CD4-positive, alpha-beta T cell treated with Interleukin-6 for 4 hours (primary cell): ENCODE results near the gene RASA1.

Experiments used
- DNase-seq: peaks from one replicate; pipeline ENCODE4 v3.0.0-alpha.2; 2020; ENCODE audit warnings: mixed read lengths

Gene RASA1

DNA sequence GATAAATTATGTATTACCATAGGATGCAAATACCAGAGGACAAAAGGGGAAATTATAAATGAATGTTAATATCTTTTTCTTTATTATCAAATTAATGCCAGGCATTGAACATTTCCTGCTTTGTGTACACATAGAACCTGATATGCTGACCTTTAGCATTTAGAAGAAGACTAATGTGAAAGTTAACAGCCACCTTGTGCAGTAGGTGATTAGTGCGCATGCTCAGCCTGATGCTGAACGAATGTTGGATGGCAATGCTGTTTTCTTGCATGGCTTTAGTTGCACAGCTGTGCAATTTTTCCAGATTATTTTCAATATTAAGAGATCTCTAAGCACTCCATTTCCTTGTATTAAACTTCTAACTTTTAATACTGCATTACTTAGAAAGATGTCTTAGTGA, 99.6 kb downstream of the RASA1 start:
- no peak for DNase-seq

DNA sequence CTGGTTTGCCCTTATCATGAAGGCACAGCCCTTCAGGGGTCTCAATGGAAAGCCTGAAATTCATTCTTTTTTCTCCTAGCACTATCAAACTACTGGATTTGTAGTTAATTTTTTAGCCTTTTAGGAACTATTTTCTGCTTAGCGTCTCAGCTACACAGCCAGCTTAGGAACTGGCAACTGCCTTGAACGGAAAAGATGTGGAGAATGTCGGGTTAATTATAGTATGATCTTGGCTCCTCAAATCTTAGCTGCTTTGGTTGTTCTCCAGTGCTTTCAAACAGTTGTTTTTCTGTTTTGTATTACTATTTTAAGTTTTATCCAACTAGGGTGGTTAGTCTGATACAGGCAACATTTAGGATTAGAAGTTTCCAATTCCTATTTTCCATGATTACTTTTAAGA, 100.9 kb downstream of the RASA1 start:
- DNase-seq, result no peak

DNA sequence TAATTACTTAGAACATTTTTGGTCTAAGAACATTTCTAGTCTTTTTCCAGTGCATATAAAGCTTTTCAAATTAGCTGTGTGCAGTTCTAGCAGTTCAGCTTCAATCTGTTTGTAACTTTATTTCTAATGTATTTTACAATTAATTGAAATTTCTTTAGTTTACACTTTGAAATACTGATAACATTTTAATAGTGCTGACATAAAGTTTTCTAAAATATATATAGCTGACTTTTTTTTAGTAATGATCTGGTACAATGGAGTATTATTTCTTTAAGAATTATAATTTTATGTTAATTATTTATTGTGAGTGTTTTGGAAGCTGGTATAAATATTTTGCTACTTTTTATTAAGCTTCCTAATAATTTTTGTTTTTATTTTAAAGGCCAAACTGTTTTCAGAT, 101.7 kb downstream of the RASA1 start:
- DNase-seq, result no peak

DNA sequence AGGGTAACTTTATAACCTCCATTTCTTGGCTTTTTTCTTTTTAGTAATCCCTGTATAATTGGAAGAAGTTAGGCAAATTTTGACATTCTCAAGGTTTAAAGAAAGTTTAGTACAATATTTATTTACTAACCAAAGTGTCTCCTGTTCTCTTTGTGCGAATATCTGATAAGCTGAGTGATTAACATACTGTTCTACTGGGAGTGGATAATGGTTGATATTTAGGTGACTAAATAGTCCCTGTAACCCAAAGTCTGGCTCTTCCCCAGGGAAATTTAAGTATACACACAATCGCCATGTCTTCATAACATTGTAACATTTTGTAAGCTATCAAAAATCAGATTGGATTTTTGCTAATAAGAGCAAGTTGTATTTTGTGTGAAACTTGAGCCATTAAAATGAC, 105.0 kb downstream of the RASA1 start:
- no peak for DNase-seq

DNA sequence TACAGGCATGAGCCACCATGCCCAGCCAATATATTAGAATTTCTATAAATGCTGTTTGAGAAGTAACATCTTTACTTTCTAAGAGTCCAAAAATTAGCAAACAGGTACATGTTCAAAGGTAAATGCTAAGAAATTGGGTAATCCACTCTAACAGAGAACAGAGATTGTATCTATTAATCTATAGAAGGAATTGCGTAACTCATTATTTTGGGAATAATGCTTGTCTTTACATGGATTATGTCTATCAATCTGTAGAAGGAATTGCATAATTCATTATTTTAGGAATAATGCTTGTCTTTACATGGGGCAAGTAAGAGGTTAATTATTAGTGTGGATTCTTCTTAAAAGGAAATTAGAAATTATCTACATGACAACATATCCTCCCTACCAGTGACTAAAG, 114.5 kb downstream of the RASA1 start:
- no peak for DNase-seq

DNA sequence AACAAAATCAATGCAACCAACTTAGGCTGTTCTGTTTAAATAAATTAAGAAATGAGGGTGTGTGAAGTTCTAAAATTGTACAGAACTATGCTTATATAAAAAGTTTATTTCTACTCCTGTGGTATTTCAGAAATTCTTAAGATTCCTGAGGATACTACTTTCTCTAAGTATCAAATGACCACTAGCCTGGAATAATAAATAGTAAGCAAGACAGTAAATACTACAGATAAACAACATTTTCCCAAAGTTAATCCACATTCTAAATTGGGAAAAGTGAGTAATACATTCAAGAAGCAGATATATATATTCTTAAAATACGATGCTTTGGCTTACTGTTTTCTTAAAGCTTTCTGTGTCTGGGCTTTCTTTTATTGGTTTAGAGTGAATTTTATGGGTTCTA, 115.5 kb downstream of the RASA1 start:
- no peak for DNase-seq

DNA sequence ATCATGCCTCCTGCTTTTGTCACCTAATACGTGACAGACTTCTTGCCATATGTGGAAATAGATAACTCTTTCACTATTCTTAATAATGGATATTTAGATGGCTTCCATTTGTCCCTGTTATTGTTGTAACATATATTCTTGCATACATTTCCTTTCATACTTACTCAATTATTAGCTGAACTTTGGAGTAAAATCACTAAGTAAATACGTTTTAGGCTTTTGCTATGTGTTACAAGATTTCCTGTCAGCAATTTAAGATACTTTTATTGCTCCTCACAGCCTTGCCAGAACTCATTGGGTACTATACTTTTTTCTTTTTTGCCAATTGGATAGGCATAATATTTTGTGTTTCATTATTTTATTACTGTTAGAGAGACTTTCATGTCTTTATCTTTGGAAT, 118.1 kb downstream of the RASA1 start:
- no peak for DNase-seq

DNA sequence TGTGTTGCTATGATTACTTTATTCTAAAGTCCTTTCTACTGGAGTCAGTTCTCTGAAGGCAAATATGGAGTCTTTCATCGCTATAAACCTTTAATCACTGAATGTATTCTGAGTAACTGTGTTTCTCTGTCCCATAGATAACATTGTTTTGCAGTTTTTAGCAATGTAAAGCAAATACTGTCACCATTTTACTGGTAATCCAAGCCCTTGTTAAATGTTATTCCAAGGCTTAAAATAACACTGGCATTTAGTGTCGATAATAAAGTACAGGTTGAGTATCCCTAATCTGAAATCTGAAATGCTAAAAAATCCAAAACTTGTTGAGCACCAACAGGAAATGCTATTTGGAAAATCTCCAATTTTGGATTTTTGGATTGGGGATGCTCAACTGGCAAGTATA, 120.4 kb downstream of the RASA1 start:
- DNase-seq, result no peak

DNA sequence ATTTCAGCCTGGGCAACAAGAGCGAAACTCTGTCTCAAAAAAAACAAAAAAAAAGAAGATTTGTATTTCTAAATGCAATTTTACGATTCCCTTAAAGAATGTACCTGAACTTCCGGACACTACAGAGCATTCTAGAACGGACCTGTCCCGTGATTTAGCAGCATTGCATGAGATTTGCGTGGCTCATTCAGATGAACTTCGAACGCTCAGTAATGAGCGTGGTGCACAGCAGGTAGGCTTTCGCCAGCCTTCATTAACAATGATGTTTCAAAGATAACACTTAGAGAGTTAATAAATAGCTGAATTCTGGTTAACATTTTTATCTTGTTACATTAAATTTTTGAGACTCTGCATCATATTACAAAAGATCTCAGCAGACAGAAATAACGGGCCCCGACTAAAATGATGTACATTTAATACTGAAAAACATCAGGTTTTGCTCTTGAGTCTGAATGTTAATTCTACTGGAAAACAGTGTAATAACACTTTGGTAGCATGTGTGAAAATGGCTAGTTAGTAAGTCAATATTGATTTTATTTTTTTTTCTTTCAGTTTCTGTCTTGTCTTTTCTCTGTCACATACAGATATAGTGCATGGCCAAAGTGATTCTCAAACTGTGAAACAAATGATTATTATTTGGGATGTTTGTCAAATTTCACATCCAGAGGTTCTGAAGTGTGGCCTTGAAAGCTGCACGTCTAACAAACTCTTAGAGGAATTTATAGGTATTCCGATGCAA, 121.8 kb downstream of the RASA1 start:
- DNase-seq, result no peak

DNA sequence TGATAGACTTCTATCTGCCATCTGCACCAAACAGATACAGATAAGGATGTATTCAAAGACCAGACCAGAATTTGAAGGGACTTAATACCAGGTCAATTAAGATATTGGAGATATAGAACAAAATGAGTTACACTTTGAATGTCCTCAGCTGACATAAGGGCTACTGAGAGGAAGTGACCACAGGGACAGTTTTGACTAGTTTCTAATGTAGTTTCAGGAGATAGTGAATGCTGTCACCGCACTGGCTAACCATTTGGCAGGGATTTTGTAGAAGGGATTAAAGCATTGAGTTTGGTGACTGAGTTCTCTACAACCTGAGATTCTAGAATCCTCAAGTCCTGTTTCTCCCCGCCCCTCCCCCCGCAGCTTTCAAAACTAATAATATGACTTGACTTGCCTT, 122.4 kb downstream of the RASA1 start:
- DNase-seq, result no peak

DNA sequence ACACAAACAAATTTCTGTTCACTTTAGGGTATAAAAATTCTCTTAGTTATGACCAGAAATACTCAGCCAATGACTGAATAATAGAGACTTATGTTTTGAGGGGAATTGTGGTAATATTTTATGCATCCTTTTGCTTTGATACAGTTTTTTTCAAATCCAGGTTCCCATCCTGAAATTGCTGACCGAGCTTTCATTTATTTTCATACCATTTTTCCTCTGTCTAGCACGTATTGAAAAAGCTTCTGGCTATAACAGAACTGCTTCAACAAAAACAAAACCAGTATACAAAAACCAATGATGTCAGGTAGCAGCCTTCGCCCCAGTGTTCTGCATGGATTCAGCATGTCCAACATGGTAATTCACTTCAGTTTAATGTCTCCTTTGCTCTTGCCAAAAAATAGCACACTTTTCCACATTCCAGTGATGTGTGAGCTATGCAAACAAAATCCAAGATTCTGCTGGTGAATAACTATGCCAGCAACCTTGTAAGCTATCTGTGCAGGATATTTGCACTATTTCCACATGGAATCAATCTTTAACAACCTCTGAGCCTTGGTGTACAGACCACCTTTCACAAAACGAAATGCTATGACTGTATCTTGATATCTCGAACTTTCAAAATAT, 123.0 kb downstream of the RASA1 start:
- DNase-seq, result no peak

DNA sequence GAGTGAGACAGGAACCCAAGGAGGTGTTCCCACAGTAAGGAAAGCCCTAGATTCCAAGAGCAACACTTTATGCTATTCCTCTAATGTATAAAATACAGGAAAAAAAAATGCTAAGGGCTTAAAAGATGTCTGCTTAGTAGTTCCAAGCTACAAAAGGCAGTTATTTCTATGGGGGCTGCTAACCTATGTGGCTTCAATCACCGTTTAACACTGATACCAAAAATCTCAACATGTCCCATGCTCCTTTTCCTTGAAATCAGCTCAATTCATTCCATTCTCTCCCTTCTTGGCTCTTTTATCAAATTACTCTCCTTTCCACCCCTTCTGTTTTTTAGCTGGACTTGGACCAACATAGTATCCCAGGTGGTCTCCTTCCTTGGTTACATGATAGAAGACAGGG, 124.5 kb downstream of the RASA1 start:
- no peak for DNase-seq

DNA sequence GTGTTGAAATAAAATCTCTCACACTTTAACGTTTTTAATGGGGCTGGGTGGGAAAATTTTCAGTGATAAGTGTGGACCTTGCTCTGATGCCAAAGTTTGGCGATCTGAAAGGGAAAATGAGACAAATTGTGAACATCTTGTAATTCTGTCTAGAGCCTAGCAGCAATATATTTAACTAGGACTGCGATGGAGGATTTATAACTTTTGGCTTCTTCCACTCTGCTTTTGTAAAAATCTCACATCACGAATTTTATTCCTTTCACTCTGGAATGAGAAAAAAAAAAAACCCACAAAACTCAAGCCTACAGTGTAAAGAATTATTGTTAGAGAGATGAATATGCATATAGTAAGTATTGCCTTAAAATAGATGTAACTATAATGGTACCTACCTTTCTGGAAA, 125.1 kb downstream of the RASA1 start:
- no peak for DNase-seq

DNA sequence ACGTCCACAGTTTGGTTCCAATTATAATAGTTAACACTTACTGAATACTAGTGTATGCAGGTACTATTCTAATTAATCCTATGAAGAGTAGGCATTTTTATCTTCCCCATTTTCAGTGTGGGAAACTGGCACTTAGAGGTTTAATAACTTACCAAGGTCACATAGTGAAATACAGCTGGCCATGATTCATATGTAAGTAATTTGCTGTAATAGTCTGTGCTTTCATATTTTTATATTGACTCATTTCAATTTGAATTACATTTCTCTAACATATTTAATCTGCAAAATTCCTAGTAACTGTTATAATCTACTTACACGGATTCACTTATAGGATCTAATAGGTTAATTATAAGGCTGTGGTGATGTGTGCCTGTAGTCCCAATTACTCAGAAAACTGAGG, 125.6 kb downstream of the RASA1 start:
- no peak for DNase-seq

DNA sequence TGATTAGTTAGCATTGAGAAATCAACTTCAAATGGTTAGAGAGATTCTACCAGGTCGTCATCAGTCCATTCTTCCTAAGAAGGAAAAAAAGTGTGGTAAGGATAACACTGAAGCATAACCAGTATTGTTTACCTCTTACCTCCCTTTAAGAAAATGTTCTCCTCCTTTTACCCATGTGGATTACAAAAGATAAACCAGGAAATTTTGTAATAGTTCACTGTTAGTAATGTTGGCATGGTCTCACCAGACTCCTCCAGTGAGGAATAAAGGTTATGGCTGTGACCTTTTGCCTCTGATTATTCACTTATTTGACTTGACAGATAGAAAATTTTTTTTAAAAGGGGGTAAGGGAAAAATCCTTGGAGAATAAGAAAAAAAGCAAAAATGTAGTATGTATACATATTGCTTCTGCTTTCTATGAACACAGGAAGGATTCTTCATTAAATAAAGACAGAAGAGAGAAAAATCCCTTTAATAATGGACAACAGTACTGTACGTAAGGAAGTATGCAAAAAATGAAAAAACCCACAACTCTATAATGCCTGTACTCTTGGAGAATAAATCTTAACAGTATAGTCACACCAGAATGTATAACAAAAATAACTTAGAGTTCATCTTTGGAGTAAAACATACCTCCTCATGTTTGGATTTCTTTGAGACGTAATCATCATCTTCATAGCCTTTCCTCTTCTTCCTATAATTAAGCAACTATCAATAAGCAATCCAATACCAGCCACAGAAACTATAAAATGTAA, 126.9 kb downstream of the RASA1 start:
- no peak for DNase-seq

DNA sequence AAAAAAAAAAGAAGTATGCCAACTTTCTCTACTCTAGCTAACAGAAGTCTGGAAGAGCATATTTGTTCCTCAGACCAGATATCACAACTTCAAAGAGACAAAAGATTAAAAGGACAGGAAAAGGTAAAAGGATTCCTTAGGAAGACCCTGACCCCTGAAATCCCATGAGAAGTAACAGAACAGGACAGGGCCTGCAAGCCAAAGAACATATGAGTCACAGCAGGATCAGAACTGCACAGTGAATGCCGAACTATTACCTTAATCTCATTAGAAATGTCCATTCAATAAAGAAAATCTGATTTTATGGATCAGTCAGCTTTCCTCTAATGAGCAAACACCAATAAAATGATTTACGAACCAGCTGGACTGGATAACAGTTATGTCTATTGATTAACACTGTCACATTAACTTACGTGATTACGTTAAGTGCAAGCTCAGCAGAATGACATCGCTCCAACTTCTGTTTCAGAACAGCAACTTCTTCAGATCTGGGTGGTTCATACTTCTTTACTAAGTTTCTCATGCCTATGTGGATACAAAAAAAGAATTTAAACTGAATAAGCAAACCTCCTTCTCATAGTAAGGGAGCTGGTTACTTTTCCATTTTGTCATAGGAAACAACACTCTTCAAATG, 131.4 kb downstream of the RASA1 start:
- DNase-seq, result no peak

DNA sequence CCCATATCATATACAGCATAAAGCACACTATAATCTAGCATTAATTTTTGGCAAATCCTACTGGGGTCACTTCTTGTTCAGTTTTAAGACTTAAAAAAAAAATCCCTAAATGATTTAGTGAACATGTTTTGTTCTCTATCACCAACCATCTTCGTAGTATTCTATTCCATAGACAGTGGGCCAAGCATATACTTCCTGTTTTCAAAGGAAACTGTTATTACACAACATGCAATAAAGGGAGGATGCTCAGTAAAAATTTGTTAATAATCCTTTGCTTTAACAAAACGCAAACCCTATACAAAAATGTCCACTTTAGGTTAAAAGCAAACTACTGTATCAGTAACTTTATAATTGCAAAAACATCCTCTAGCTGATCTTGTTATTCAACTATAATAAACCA, 132.0 kb downstream of the RASA1 start:
- no peak for DNase-seq

DNA sequence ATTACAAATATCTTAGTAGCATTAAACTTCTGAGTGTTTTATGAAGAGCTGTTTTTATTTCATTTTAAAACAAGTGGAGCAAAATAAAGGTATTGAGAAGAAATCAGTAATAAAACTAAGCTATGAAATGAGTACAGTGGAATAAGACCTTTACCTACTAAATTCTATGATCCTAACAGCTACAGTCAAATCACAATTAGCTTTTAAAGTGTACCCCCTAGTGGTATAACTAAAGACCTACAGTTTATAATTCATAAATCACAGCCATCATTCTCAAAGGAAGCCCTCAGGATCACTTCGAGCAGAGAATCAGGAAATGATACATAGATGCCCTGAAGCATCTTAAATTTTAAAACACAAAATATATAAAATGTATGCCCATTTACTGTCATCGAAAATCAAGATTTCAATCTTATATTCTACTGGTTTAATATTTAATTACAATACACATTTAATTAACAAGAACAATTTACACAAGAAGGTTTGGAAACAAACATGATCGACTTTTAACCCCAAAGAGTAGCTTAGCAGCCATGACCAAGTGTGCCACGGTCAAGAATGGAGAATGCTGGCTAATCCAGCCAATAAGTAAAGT, 132.7 kb downstream of the RASA1 start:
- no peak for DNase-seq

DNA sequence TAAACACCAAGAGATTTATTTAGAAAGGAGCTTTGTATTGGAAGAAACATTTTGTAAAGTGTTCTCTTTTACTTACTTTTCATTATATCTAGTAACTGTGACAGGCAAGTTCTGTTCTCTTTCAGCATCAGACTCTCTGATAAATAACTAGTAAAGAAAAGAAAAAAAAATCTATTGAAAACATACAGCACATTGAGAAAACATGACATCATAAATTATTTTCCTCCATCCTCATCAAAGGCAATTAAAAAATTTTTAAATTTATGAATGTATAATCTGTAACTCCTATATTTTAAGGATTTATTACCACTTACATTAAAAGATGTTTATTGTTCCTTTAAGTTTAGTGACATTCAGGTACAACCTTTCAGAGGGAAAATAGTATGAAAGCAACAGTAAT, 133.9 kb downstream of the RASA1 start:
- DNase-seq, result no peak

DNA sequence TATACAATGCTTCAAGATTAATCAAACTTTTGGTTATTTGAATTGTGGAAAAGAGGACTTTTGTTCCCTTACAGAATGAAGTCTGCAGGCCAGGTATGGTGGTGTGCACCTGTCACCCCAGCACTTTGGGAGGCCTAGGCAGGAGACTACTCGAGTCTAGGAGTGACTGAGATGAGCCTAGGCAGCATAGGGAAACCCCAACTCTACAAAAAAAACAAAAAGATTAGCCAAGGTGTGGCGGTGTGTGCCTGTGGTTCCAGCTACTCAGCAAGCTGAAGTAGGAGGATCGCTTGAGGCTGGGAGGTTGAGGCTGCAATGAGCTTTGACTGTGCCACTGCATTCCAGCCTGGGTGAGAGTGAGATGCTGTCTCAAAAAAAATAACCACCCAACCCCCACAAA, 135.7 kb downstream of the RASA1 start:
- DNase-seq, result no peak

DNA sequence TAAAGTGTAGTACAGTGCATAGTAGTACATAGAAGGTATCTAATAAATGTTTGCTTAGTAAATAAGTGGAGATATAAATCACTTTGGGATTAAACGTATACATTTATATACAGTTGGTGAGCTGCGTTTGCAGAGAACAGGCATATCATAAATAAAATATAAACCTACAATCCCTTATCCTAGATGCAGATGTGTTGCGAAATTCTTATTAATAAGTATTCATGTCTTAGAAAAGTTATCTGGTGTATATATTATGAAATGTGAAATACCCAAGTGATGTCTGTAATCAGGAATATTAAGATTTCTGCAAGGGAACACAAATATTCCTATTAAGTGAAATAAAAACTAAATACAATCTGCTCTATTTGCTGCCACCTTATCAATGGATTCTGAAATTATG, 136.2 kb downstream of the RASA1 start:
- DNase-seq, result no peak

DNA sequence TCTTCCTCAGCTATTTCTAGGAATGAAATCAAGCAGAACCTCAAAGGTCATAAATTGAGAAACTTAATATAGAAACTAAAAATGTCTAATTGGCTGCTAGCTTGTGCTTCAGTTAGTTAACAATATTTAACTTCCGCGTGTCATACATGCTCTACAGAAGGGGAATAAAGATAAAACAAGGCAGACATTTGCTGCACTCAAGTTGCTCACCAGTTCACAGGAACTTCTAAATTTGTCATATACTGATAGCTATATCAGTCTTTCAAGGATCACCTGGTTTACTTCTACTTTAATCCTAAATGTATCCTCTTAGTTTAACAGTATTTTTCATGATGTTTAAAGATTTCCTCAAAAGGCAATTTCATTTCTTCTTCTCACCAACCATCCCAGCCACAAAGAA, 136.7 kb downstream of the RASA1 start:
- no peak for DNase-seq

DNA sequence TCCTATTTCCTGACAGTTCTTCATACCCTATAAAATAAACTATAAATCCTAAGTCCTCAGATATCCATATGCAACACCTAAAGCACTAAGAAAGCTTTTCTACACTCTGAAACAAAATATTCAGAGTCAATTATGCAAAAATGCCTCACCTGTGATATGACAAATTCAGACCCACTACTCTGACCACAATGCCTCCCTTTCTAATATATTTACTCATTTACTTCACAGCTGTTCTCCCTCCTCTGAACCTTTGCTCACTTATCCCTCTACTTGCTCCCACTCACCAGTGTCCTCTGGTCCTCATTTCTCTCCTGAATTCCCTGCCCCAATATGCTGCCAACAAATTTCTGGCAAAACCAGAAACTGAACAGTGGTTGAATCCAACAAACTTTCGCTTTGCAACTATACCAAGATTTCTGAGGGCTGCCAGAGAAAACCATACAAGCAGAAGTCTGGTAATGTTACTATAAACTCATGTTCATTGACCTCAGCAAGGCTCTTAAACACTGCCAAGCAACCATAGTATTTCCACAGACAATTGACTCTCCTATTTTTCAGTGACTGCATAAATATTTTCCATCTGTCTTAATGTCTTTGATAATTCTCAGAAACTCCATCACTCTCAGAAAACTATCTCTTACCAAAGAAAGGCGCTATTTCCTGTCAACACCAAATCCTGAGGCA, 137.9 kb downstream of the RASA1 start:
- no peak for DNase-seq
